Smooth muscle cell (in vitro differentiated cells): ENCODE results near the gene TMPRSS3. TPM values are rescaled to one million over a fixed set of nuclear protein-coding genes. Genes with fewer than 3 reads are reported as not detected.

Experiments
- DNase-seq: peaks from one replicate; lab custom pipeline; 2025; ENCODE audit not compliant: unreplicated experiment; lab: John Stamatoyannopoulos, UW
- H2AFZ ChIP-seq: fragments of 200-600 bp; sonication (generic); 2 replicates; pipeline ENCODE4 v1.6.0; 2016; ENCODE audit warnings: antibody characterized with exemption, low read depth, mild to moderate bottlenecking
- H3F3A ChIP-seq: fragments of 200-600 bp; sonication (generic); 2 replicates; pipeline ENCODE4 v1.6.0; 2017; ENCODE audit warnings: antibody characterized with exemption, low read depth
- H3K27ac ChIP-seq: fragments of 200-600 bp; sonication (generic); 2 replicates; pipeline ENCODE4 v1.5.1; 2016; ENCODE audit warnings: low read depth, mild to moderate bottlenecking
- H3K27me3 ChIP-seq: fragments of 200-600 bp; sonication (generic); 2 replicates; pipeline ENCODE4 v1.6.1; 2016; ENCODE audit warnings: low read depth, mild to moderate bottlenecking
- H3K36me3 ChIP-seq: fragments of 200-600 bp; sonication (generic); 2 replicates; pipeline ENCODE4 v1.5.1; 2016; ENCODE audit warnings: low read depth
- H3K4me1 ChIP-seq: fragments of 200-600 bp; sonication (generic); 2 replicates; pipeline ENCODE4 v1.5.1; 2016; ENCODE audit warnings: low read depth
- H3K4me2 ChIP-seq: fragments of 200-600 bp; sonication (generic); 2 replicates; pipeline ENCODE4 v1.6.0; 2016; ENCODE audit warnings: mild to moderate bottlenecking
- H3K4me3 ChIP-seq: fragments of 200-600 bp; sonication (generic); 2 replicates; pipeline ENCODE4 v1.5.1; 2016; ENCODE audit warnings: mild to moderate bottlenecking
- H3K79me2 ChIP-seq: fragments of 200-600 bp; sonication (generic); 2 replicates; pipeline ENCODE4 v1.6.0; 2016; ENCODE audit warnings: low read depth, mild to moderate bottlenecking
- H3K9ac ChIP-seq: fragments of 200-600 bp; sonication (generic); 2 replicates; pipeline ENCODE4 v1.6.0; 2016; ENCODE audit warnings: low read depth
- H3K9me3 ChIP-seq: fragments of 200-600 bp; sonication (generic); replicated peaks from 2 replicates; pipeline ENCODE4 v1.5.1; 2016; ENCODE audit warnings: low read depth
- H4K20me1 ChIP-seq: fragments of 200-600 bp; sonication (generic); 2 replicates; pipeline ENCODE4 v1.6.0; 2016; ENCODE audit warnings: low read depth
- CTCF ChIP-seq: fragments of 200-600 bp; sonication (generic); IDR thresholded peaks from 2 replicates; pipeline ENCODE4 v1.5.1; 2017; ENCODE audit warnings: borderline replicate concordance, mild to moderate bottlenecking, antibody characterized with exemption; ENCODE audit not compliant: insufficient read depth, poor library complexity, severe bottlenecking
- WGBS: methylation state at CpG from one replicate; pipeline ENCODE4 v1.1.7; 2016; ENCODE audit warnings: low lambda C conversion rate; 5-methylcytosine and 5-hydroxymethylcytosine counted together
- polyA plus RNA-seq: library from polyadenylated mRNA; unstranded; fragments of >200 nt; fragmentation: Nextera tagmentation; extraction: Ambion mirVana; gene quantifications from 2 replicates; pipeline ENCODE4 v1.2.1, GENCODE V29; 2016
- total RNA-seq: library from RNA; depleted of rRNA; stranded (reverse); fragments of >200 nt; gene quantifications from 2 replicates; pipeline ENCODE4 v1.2.3, GENCODE V29; 2014

Gene TMPRSS3
- total and polyA plus RNA-seq, 2 experiments from 2014 or later = not detected

GRCh38 chr21:42418886-42419285 is 23.0 kb upstream of the TMPRSS3 start:
- H3K4me1 ChIP-seq = no peaks in the 10 kb centered on the region
- H3K27ac ChIP-seq = no peak overlapping the region
- no peaks in the 10 kb centered on the region for H3F3A ChIP-seq
- H4K20me1 ChIP-seq = no peaks in the 10 kb centered on the region
- TF ChIP-seq CTCF = no peak
- H3K79me2 ChIP-seq = no peaks in the 10 kb centered on the region
- H3K9me3 ChIP-seq = no peaks in the 10 kb centered on the region
- no peak overlapping the region for H3K4me3 ChIP-seq
- no peaks in the 10 kb centered on the region for H3K36me3 ChIP-seq
- H3K9ac ChIP-seq = no peak overlapping the region
- H3K27me3 ChIP-seq = peaks cover 15% of the 10 kb centered on the region
- H3K4me2 ChIP-seq = no peak overlapping the region
- WGBS = 80% methylated on average over 4 of the region's 4 CpGs
- no peak overlapping the region for H2AFZ ChIP-seq
- DNase-seq = no peak

- 88% methylated on average over 6 of the region's 6 CpGs for WGBS
- no peak overlapping the region for H3K27ac ChIP-seq
- H3K4me3 ChIP-seq = no peak overlapping the region
- no peaks in the 10 kb centered on the region for H3K9me3 ChIP-seq
- no peaks in the 10 kb centered on the region for H3K36me3 ChIP-seq
- peaks cover 9% of the 10 kb centered on the region for H3K27me3 ChIP-seq
- no peak for DNase-seq
- H3K9ac ChIP-seq = no peak overlapping the region
- no peaks in the 10 kb centered on the region for H3K4me1 ChIP-seq
- H4K20me1 ChIP-seq = no peaks in the 10 kb centered on the region
- no peak overlapping the region for H2AFZ ChIP-seq
- TF ChIP-seq CTCF = no peak
- H3K79me2 ChIP-seq = no peaks in the 10 kb centered on the region
- H3F3A ChIP-seq = no peaks in the 10 kb centered on the region
- no peak overlapping the region for H3K4me2 ChIP-seq
Measured at GRCh38 chr21:42417533-42417932, 21.7 kb upstream of the TMPRSS3 start.

- Histone ChIP-seq H3K9ac (no peak overlapping the region), H4K20me1 (no peaks in the 10 kb centered on the region), H3F3A (no peaks in the 10 kb centered on the region), H3K4me2 (peak overlapping the region; percentile 26), H3K36me3 (no peaks in the 10 kb centered on the region), H3K27ac (peak overlapping the region; percentile 29), H3K4me1 (no peaks in the 10 kb centered on the region), H3K9me3 (no peaks in the 10 kb centered on the region), H3K79me2 (no peaks in the 10 kb centered on the region), H3K4me3 (no peak overlapping the region), H3K27me3 (peaks cover 9% of the 10 kb centered on the region), H2AFZ (no peak overlapping the region)
- peak; percentile 15 for DNase-seq
- WGBS = 58% methylated on average over 27 of the region's 27 CpGs
- no peak for TF ChIP-seq CTCF
Measured at GRCh38 chr21:42414928-42415769, 19.3 kb upstream of the TMPRSS3 start.

GRCh38 chr21:42414553-42414927 is 18.7 kb upstream of the TMPRSS3 start:
- Histone ChIP-seq H4K20me1 (no peaks in the 10 kb centered on the region), H3K4me3 (no peak overlapping the region), H3K27me3 (peaks cover 7% of the 10 kb centered on the region), H3K36me3 (no peaks in the 10 kb centered on the region), H3K79me2 (no peaks in the 10 kb centered on the region), H3F3A (no peaks in the 10 kb centered on the region), H3K27ac (peak overlapping the region; percentile 29), H3K9ac (no peak overlapping the region), H3K4me2 (no peak overlapping the region), H3K9me3 (no peaks in the 10 kb centered on the region), H2AFZ (no peak overlapping the region), H3K4me1 (no peaks in the 10 kb centered on the region)
- no peak for DNase-seq
- WGBS = 94% methylated on average over 8 of the region's 8 CpGs
- TF ChIP-seq CTCF = no peak
